PC-3 (cell line): ENCODE results near the gene NTM.

Experiments used
- EZH2 ChIP-seq: fragments of 300-600 bp; sonication (generic); IDR thresholded peaks from one replicate; pipeline ENCODE4 v1.6.1; 2017; ENCODE audit warnings: antibody characterized with exemption, mild to moderate bottlenecking, low read length; ENCODE audit not compliant: unreplicated experiment
- EZH2phosphoT487 ChIP-seq: fragments of 300-600 bp; sonication (generic); IDR thresholded peaks from 2 replicates; pipeline ENCODE4 v1.6.1; 2018; ENCODE audit warnings: mild to moderate bottlenecking, antibody characterized with exemption, low read length, borderline replicate concordance

DNA sequence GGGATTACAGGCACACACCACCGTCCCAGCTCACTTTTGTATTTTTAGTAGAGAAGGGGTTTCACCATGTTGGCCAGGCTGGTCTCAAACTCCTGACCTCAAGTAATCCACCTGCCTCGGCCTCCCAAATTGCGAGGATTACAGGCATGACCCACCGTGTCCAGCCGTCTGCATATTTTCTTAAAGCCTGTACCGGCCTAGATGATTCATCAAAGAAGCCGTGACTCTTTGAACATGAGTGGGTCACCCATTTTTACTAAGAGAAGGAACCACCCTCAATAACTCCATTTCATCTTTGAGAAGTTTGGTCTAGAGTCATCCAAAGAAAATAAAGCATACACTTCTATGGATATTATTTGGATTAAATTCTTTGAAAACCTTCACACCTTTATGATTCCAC, 388.3 kb downstream of the NTM start:
- TF ChIP-seq EZH2phosphoT487 (no peak), EZH2 (no peak)
